Esophagus muscularis mucosa (tissue), 4 donors: ENCODE data around the gene ELFN1. TPM values are rescaled to one million over a fixed set of nuclear protein-coding genes. Genes with fewer than 3 reads are reported as not detected.

Experiments
- DNase-seq: peaks from one replicate; pipeline ENCODE4 v3.0.0-alpha.2; 2017; ENCODE audit errors: extremely low spot score
- H3K27ac ChIP-seq, 4 donors: fragments of 200-600 bp; sonication (generic); replicated peaks in 1 of 4; 1 replicate in 3 of 4; 2 replicates in 1 of 4; pipeline ENCODE4 v1.5.1; 2016 to 2019; ENCODE audit warnings: mild to moderate bottlenecking in 1 of 4
- H3K27me3 ChIP-seq, 4 donors: fragments of 200-600 bp; sonication (generic); one replicate each; pipeline versions ENCODE4 v1.5.1 to v1.6.0; 2016 to 2019
- H3K36me3 ChIP-seq, 4 donors: fragments of 200-600 bp; sonication (generic); one replicate each; pipeline ENCODE4 v1.5.1; 2016 to 2019
- H3K4me1 ChIP-seq, 4 donors: fragments of 200-600 bp; sonication (generic); one replicate each; pipeline ENCODE4 v1.5.1; 2016 to 2019
- H3K4me3 ChIP-seq, 4 donors: fragments of 200-600 bp; sonication (generic); 1 replicate in 2 of 4; 2 replicates in 2 of 4; pipeline ENCODE4 v1.5.1; 2016 to 2019; ENCODE audit warnings: mild to moderate bottlenecking in 4 of 4, moderate library complexity in 1 of 4
- H3K9me3 ChIP-seq, 4 donors: fragments of 200-600 bp; sonication (generic); 1 replicate in 3 of 4; 2 replicates in 1 of 4; pipeline ENCODE4 v1.5.1; 2016 to 2019
- EP300 ChIP-seq: sonication (generic); formaldehyde crosslinking; IDR thresholded peaks from one replicate; pipeline ENCODE4 v1.6.1; 2017; ENCODE audit warnings: antibody characterized with exemption
- POLR2A ChIP-seq: fragments of 450-650 bp; IDR thresholded peaks from one replicate; pipeline ENCODE4 v1.6.1; 2017; ENCODE audit warnings: antibody characterized with exemption, moderate library complexity, mild to moderate bottlenecking, low read depth
- POLR2AphosphoS5 ChIP-seq, 2 donors: sonication (generic); formaldehyde crosslinking; IDR thresholded peaks; one replicate each; pipeline ENCODE4 v1.6.1; 2017; ENCODE audit warnings: antibody characterized with exemption in 2 of 2
- WGBS: methylation state at CpG from one replicate; pipeline ENCODE4 v1.1.5; 2018; 5-methylcytosine and 5-hydroxymethylcytosine counted together
- intact Hi-C: fragments of 100-400 bp; cut with DNase I; formaldehyde crosslinking; loops from one replicate; pipeline ENCODE4 v1.15.1; 2023
- total RNA-seq, 4 donors: library from RNA; depleted of rRNA; stranded (reverse); fragments of >200 nt; gene quantifications; one replicate each; pipeline versions ENCODE4 v1.1.0 to v1.2.1, GENCODE V29; 2016
- TF ChIP-seq, protein P1 (sequence below), 3 experiments: fragments of 200-600 bp in 2 of 3; fragments of 450-650 bp in 1 of 3; sonication (generic) in 2 of 3; IDR thresholded peaks; one replicate each; pipeline ENCODE4 v1.5.1; 2017 to 2019; ENCODE audit warnings: antibody characterized with exemption in 3 of 3, mild to moderate bottlenecking in 2 of 3, moderate library complexity in 1 of 3

ELFN1 gene
- total RNA-seq, 4 donors from 2014 or later, result 0.86 to 3.3 (median 1.9) TPM

DNA sequence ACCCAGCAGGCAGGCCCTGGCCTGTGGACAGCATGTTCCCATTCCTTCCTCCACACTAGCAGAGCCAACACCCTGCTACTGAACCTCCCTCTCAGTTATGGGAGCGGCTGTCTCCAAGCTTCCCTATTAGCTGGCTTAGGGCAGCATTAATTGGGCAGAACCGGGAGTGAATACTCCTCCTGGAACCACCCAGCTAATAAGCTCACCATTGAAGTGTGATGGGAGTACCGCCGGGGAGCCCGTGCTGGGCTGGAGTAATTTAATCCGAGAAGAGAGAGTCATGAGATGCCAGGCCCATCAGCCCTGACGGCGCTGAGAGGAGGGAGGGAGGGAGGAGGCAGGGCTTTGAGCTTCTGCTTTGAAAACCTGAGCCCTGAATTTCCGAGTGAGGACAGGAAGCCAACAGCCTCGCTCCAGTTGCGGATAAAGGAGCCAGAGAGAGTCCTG, 31.8 kb upstream of the ELFN1 start:
- intact Hi-C loops, result no loop called here

DNA sequence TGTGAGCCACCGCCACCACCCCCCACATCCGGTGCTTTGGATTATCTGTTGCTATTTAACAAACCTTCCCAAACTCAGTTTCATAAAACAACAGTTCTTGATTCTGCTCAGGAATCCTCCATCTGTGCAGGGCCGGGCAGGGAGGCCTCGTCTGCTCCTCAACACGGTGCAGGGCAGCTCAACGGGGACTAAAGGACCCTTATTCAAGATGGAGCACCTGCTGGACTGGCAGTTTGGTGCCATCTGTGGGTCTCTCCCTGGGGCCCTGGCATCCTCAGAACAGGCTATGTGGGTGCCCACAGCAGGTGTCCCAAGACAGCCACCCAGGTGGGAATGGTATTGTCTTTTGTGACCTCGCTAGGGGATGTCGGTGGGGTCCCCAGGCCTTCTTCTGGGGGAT, 31.0 kb upstream of the ELFN1 start:
- WGBS, result 100% methylated on average over 2 of the region's 8 CpGs
- TF ChIP-seq POLR2AphosphoS5 (IDR thresholded peaks at IDR 0.05) (no peak), EP300 (no peak)
- TF ChIP-seq, protein P1, sequence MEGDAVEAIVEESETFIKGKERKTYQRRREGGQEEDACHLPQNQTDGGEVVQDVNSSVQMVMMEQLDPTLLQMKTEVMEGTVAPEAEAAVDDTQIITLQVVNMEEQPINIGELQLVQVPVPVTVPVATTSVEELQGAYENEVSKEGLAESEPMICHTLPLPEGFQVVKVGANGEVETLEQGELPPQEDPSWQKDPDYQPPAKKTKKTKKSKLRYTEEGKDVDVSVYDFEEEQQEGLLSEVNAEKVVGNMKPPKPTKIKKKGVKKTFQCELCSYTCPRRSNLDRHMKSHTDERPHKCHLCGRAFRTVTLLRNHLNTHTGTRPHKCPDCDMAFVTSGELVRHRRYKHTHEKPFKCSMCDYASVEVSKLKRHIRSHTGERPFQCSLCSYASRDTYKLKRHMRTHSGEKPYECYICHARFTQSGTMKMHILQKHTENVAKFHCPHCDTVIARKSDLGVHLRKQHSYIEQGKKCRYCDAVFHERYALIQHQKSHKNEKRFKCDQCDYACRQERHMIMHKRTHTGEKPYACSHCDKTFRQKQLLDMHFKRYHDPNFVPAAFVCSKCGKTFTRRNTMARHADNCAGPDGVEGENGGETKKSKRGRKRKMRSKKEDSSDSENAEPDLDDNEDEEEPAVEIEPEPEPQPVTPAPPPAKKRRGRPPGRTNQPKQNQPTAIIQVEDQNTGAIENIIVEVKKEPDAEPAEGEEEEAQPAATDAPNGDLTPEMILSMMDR (IDR thresholded peaks at IDR 0.05), result no peak
- no peaks in the 10 kb centered on the region for H3K36me3 ChIP-seq
- DNase-seq, result no peak
- no peak overlapping the region for H3K27ac ChIP-seq
- peaks cover 0 to 65% (median 4%) of the 10 kb centered on the region in 4 donors for H3K27me3 ChIP-seq
- H3K4me1 ChIP-seq, result no peaks in the 10 kb centered on the region
- intact Hi-C loops, result no loop called here
- H3K9me3 ChIP-seq, result peaks cover 0 to 44% (median 36%) of the 10 kb centered on the region in 4 donors
- H3K4me3 ChIP-seq, result no peak overlapping the region

More for the DNA sequence above, 31.8 kb upstream of the ELFN1 start:
- Histone ChIP-seq H3K4me1 (no peaks in the 10 kb centered on the region), H3K36me3 (no peaks in the 10 kb centered on the region), H3K27me3 (peaks cover 0 to 65% (median 4%) of the 10 kb centered on the region in 4 donors), H3K9me3 (peaks cover 0 to 47% (median 37%) of the 10 kb centered on the region in 4 donors), H3K4me3 (no peak overlapping the region), H3K27ac (no peak overlapping the region)
- TF ChIP-seq EP300, result no peak
- TF ChIP-seq POLR2AphosphoS5 (IDR thresholded peaks at IDR 0.05), result no peak
- TF ChIP-seq POLR2A, result no peak
- TF ChIP-seq, protein P1 (IDR thresholded peaks at IDR 0.05), result no peak
- DNase-seq, result no peak
- WGBS, result 29% methylated on average over 10 of the region's 11 CpGs

DNA sequence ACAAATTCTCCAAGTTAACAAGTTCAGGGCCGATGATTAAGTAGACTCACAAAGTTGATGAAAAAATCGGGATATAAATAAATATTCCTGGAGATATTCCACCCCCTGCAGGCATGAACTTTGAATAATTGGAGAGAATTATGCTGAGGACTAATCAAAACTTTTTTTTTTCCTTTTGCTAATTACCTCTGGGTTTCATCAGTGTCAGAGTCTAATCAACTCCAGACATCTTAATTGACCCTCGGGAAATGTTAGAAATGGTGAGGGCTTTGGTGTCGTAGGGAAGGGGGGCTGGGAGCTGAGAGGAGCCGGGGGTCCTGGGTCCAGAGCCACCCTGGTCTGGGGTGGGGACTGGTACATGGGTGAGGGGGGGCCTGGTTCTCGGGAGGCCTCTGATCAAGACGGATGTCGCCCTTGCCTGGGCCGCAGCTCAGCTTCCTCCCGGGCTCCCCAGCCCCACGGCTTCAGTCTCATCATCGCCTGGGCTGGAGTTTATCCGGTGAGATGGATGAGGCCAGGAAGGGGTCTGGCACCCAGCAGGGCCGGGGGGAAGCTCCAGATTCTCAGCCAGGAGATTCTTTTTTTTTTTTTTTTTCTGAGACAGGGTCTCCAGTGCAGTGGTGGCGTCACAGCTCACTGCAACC, 30.4 kb upstream of the ELFN1 start:
- DNase-seq, result no peak
- H3K36me3 ChIP-seq, result no peaks in the 10 kb centered on the region
- WGBS, result 57% methylated on average over 15 of the region's 15 CpGs
- peaks cover 0 to 38% (median 34%) of the 10 kb centered on the region in 4 donors for H3K9me3 ChIP-seq
- no peaks in the 10 kb centered on the region for H3K4me1 ChIP-seq
- H3K4me3 ChIP-seq, result no peak overlapping the region
- intact Hi-C loops, result no loop called here
- no peak overlapping the region for H3K27ac ChIP-seq
- TF ChIP-seq POLR2A, result no peak
- TF ChIP-seq POLR2AphosphoS5 (IDR thresholded peaks at IDR 0.05), result no peak
- TF ChIP-seq, protein P1 (IDR thresholded peaks at IDR 0.05), result no peak
- no peak for TF ChIP-seq EP300
- peaks cover 0 to 66% (median 4%) of the 10 kb centered on the region in 4 donors for H3K27me3 ChIP-seq

- no peak for DNase-seq
- Histone ChIP-seq H3K9me3 (peaks cover 0 to 29% (median 25%) of the 10 kb centered on the region in 4 donors), H3K36me3 (no peaks in the 10 kb centered on the region), H3K4me3 (no peak overlapping the region), H3K27ac (no peak overlapping the region), H3K27me3 (peaks cover 0 to 75% (median 5%) of the 10 kb centered on the region in 4 donors), H3K4me1 (peaks cover 0 to 2% (median 0%) of the 10 kb centered on the region in 4 donors)
- TF ChIP-seq, protein P1 (IDR thresholded peaks at IDR 0.05), result no peak
- no peak for TF ChIP-seq POLR2AphosphoS5 (IDR thresholded peaks at IDR 0.05)
- no peak for TF ChIP-seq POLR2A
- TF ChIP-seq EP300, result no peak
- 80% methylated on average over 15 of the region's 21 CpGs for WGBS
- intact Hi-C loops, result no loop called here
Observed at GRCh38 chr7:1640376-1641172, 29.5 kb upstream of the ELFN1 start.
